ENCODE measurements around the gene ACTL7B.

ACTL7B gene

GRCh38 chr9:108867116-108867515, 11.3 kb upstream of the ACTL7B start:
- no peaks in the 10 kb centered on the region for H3K9me3 ChIP-seq (ENCODE audit: control insufficient read depth, insufficient read depth, low read depth, low read length)
- no peaks in the 10 kb centered on the region for H3K4me1 ChIP-seq (ENCODE audit: control insufficient read depth, insufficient read depth, low read length)
- H3K27me3 ChIP-seq (ENCODE audit: control insufficient read depth, insufficient read depth, low read length): no peaks in the 10 kb centered on the region
- H3K27ac ChIP-seq (ENCODE audit: low read depth, low read length): no peak overlapping the region
- peaks cover 32% of the 10 kb centered on the region for H3K36me3 ChIP-seq (ENCODE audit: control insufficient read depth, insufficient read depth, low read length)
- H3K9ac ChIP-seq (ENCODE audit: low read length): no peak overlapping the region
- no peak overlapping the region for H3K4me3 ChIP-seq (ENCODE audit: low read depth, low read length)

DNA sequence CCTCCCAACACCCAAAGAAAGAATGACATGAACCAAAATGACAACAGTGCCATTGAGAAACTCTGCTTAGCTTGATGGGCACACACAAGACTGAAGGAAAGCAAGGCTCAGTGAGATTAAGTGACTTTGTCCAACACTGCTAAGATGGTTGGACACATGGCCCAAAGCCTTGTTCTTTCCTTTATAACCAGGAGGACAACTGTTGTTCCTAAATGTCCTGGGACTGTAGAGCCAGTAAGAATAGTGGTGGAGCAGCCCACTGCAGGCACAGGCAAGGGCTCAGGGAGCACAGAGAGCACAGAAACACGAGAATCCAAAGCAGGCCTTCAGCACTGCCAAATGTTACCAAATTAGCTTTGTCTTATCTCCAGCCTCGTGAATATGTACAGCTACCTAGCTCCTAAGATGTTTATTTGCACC, 10.2 kb upstream of the ACTL7B start:
- Histone ChIP-seq H3K4me1 (ENCODE audit: control insufficient read depth, insufficient read depth, low read length) (no peaks in the 10 kb centered on the region), H3K36me3 (ENCODE audit: control insufficient read depth, insufficient read depth, low read length) (peaks cover 22% of the 10 kb centered on the region), H3K27ac (ENCODE audit: low read depth, low read length) (no peak overlapping the region), H3K9me3 (ENCODE audit: control insufficient read depth, insufficient read depth, low read depth, low read length) (no peaks in the 10 kb centered on the region), H3K9ac (ENCODE audit: low read length) (no peak overlapping the region), H3K4me3 (ENCODE audit: low read depth, low read length) (no peak overlapping the region), H3K27me3 (ENCODE audit: control insufficient read depth, insufficient read depth, low read length) (no peaks in the 10 kb centered on the region)

GRCh38 chr9:108865037-108865436, 9.3 kb upstream of the ACTL7B start:
- no peaks in the 10 kb centered on the region for H3K4me1 ChIP-seq (ENCODE audit: control insufficient read depth, insufficient read depth, low read length)
- H3K9ac ChIP-seq (ENCODE audit: low read length): no peak overlapping the region
- H3K27ac ChIP-seq (ENCODE audit: low read depth, low read length): no peak overlapping the region
- no peaks in the 10 kb centered on the region for H3K27me3 ChIP-seq (ENCODE audit: control insufficient read depth, insufficient read depth, low read length)
- no peak overlapping the region for H3K4me3 ChIP-seq (ENCODE audit: low read depth, low read length)
- no peaks in the 10 kb centered on the region for H3K9me3 ChIP-seq (ENCODE audit: control insufficient read depth, insufficient read depth, low read depth, low read length)
- peaks cover 15% of the 10 kb centered on the region for H3K36me3 ChIP-seq (ENCODE audit: control insufficient read depth, insufficient read depth, low read length)

- no peak overlapping the region for H3K27ac ChIP-seq (ENCODE audit: low read depth, low read length)
- H3K27me3 ChIP-seq (ENCODE audit: control insufficient read depth, insufficient read depth, low read length): no peaks in the 10 kb centered on the region
- no peaks in the 10 kb centered on the region for H3K4me1 ChIP-seq (ENCODE audit: control insufficient read depth, insufficient read depth, low read length)
- peaks cover 13% of the 10 kb centered on the region for H3K36me3 ChIP-seq (ENCODE audit: control insufficient read depth, insufficient read depth, low read length)
- H3K4me3 ChIP-seq (ENCODE audit: low read depth, low read length): no peak overlapping the region
- H3K9me3 ChIP-seq (ENCODE audit: control insufficient read depth, insufficient read depth, low read depth, low read length): no peaks in the 10 kb centered on the region
- no peak overlapping the region for H3K9ac ChIP-seq (ENCODE audit: low read length)
Measured at GRCh38 chr9:108864446-108864845, 8.7 kb upstream of the ACTL7B start.

DNA sequence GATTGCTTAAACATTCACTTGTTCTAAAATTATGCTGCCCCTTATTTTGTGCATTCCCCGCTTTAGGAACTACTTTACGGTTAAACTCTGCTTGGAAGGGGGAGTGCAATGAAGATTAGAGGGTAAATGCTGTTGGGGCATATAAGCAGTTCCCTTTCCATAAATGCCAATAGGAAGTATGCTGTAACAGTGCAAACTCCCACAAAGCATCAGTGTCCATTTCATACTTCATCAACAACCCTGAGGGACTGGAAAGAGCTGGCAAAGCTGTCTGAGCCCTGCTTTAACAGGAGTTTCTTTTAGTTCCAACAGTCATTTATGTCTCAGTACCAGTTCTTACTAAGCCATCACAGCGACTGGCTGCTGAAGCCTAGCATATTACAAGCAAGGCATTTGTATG, 8.1 kb upstream of the ACTL7B start:
- Histone ChIP-seq H3K9ac (ENCODE audit: low read length) (no peak overlapping the region), H3K36me3 (ENCODE audit: control insufficient read depth, insufficient read depth, low read length) (peaks cover 7% of the 10 kb centered on the region), H3K27me3 (ENCODE audit: control insufficient read depth, insufficient read depth, low read length) (no peaks in the 10 kb centered on the region), H3K9me3 (ENCODE audit: control insufficient read depth, insufficient read depth, low read depth, low read length) (no peaks in the 10 kb centered on the region), H3K4me3 (ENCODE audit: low read depth, low read length) (no peak overlapping the region), H3K27ac (ENCODE audit: low read depth, low read length) (no peak overlapping the region), H3K4me1 (ENCODE audit: control insufficient read depth, insufficient read depth, low read length) (no peaks in the 10 kb centered on the region)

DNA sequence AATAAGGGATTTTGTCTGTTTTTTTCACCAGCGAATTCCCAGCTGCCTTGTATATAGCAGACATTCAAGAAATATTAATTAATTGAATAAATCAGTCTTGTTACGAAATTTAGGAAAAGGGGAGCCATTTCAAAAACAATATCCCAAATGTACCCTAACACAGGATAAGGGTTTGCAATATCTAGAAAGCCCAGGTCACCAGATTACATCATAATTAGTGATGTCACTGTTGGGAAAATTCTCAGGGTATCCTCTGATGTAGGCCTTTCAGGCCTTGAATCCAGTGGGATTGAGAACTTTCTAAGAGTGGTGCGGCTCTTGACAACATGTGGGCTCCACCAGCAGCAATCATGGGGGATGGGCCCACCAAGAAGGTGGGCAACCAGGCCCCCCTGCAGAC, 6.2 kb upstream of the ACTL7B start, which contains the start of gene ACTL7A:
ACTL7A (plus strand) TSS at position 270 of the 400 bp plus-strand sequence; CDS start at position 327, 57 bp downstream.
- no peaks in the 10 kb centered on the region for H3K27me3 ChIP-seq (ENCODE audit: control insufficient read depth, insufficient read depth, low read length)
- H3K9ac ChIP-seq (ENCODE audit: low read length): no peak within 1 kb of the TSS
- H3K36me3 ChIP-seq (ENCODE audit: control insufficient read depth, insufficient read depth, low read length): no peaks in the 10 kb centered on the region
- H3K4me1 ChIP-seq (ENCODE audit: control insufficient read depth, insufficient read depth, low read length): no peaks in the 10 kb centered on the region
- no peaks in the 10 kb centered on the region for H3K9me3 ChIP-seq (ENCODE audit: control insufficient read depth, insufficient read depth, low read depth, low read length)
- no peak within 1 kb of the TSS for H3K27ac ChIP-seq (ENCODE audit: low read depth, low read length)
- H3K4me3 ChIP-seq (ENCODE audit: low read depth, low read length): no peak within 1 kb of the TSS

GRCh38 chr9:108861464-108861863, 5.7 kb upstream of the ACTL7B start:
- Histone ChIP-seq H3K9me3 (ENCODE audit: control insufficient read depth, insufficient read depth, low read depth, low read length) (no peaks in the 10 kb centered on the region), H3K36me3 (ENCODE audit: control insufficient read depth, insufficient read depth, low read length) (no peaks in the 10 kb centered on the region), H3K4me3 (ENCODE audit: low read depth, low read length) (no peak overlapping the region), H3K27me3 (ENCODE audit: control insufficient read depth, insufficient read depth, low read length) (no peaks in the 10 kb centered on the region), H3K27ac (ENCODE audit: low read depth, low read length) (no peak overlapping the region), H3K4me1 (ENCODE audit: control insufficient read depth, insufficient read depth, low read length) (no peaks in the 10 kb centered on the region), H3K9ac (ENCODE audit: low read length) (no peak overlapping the region)

- Histone ChIP-seq H3K4me3 (ENCODE audit: low read depth, low read length) (no peak overlapping the region), H3K27me3 (ENCODE audit: control insufficient read depth, insufficient read depth, low read length) (no peaks in the 10 kb centered on the region), H3K9me3 (ENCODE audit: control insufficient read depth, insufficient read depth, low read depth, low read length) (no peaks in the 10 kb centered on the region), H3K27ac (ENCODE audit: low read depth, low read length) (no peak overlapping the region), H3K36me3 (ENCODE audit: control insufficient read depth, insufficient read depth, low read length) (no peaks in the 10 kb centered on the region), H3K4me1 (ENCODE audit: control insufficient read depth, insufficient read depth, low read length) (no peaks in the 10 kb centered on the region), H3K9ac (ENCODE audit: low read length) (no peak overlapping the region)
Measured at GRCh38 chr9:108860764-108861163, 5.0 kb upstream of the ACTL7B start.

GRCh38 chr9:108860354-108860753, 4.6 kb upstream of the ACTL7B start:
- no peak overlapping the region for H3K4me3 ChIP-seq (ENCODE audit: low read depth, low read length)
- no peaks in the 10 kb centered on the region for H3K9me3 ChIP-seq (ENCODE audit: control insufficient read depth, insufficient read depth, low read depth, low read length)
- H3K9ac ChIP-seq (ENCODE audit: low read length): no peak overlapping the region
- no peaks in the 10 kb centered on the region for H3K27me3 ChIP-seq (ENCODE audit: control insufficient read depth, insufficient read depth, low read length)
- H3K27ac ChIP-seq (ENCODE audit: low read depth, low read length): no peak overlapping the region
- no peaks in the 10 kb centered on the region for H3K36me3 ChIP-seq (ENCODE audit: control insufficient read depth, insufficient read depth, low read length)
- H3K4me1 ChIP-seq (ENCODE audit: control insufficient read depth, insufficient read depth, low read length): no peaks in the 10 kb centered on the region

DNA sequence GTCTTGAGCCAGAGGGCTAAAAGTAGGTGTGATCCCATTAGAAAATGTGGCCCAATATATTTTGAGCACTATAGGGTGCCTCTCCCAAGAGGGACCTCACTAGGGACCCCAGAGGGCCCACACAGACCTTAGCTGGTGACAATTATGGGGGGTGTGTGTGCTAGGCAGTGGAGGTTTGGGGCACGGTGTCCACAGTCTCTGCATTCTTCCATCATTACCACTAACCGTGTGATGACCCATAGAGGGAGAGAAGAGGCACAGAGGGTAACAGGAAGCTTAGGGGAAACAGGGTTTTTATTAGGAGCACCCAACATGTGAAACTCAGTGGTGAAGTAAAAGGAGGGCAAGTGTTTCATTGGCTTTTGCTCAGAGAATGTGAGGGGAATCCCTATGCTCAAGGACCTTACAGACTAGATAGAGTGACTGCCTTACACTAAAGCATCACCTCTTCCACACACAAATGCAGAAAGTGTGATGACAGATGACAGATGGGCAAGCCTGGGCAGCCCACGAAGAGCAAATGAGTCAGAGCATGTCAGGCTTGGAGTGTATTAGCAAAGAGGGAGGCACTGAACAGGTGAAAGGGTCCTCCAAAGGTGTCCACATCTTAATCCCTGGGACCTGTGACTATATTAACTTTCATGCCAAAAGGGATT, 3.8 kb upstream of the ACTL7B start:
- no peaks in the 10 kb centered on the region for H3K9me3 ChIP-seq (ENCODE audit: control insufficient read depth, insufficient read depth, low read depth, low read length)
- H3K27ac ChIP-seq (ENCODE audit: low read depth, low read length): no peak overlapping the region
- no peaks in the 10 kb centered on the region for H3K36me3 ChIP-seq (ENCODE audit: control insufficient read depth, insufficient read depth, low read length)
- no peak overlapping the region for H3K4me3 ChIP-seq (ENCODE audit: low read depth, low read length)
- H3K4me1 ChIP-seq (ENCODE audit: control insufficient read depth, insufficient read depth, low read length): no peaks in the 10 kb centered on the region
- no peak overlapping the region for H3K9ac ChIP-seq (ENCODE audit: low read length)
- no peaks in the 10 kb centered on the region for H3K27me3 ChIP-seq (ENCODE audit: control insufficient read depth, insufficient read depth, low read length)

- Histone ChIP-seq H3K9me3 (ENCODE audit: control insufficient read depth, insufficient read depth, low read depth, low read length) (no peaks in the 10 kb centered on the region), H3K36me3 (ENCODE audit: control insufficient read depth, insufficient read depth, low read length) (no peaks in the 10 kb centered on the region)
Measured at GRCh38 chr9:108857572-108857971, 1.8 kb upstream of the ACTL7B start.

GRCh38 chr9:108855529-108855886, 278 bp downstream of the ACTL7B start:
- Histone ChIP-seq H3K27ac (ENCODE audit: low read depth, low read length) (no peak overlapping the region), H3K4me3 (ENCODE audit: low read depth, low read length) (no peak overlapping the region), H3K27me3 (ENCODE audit: control insufficient read depth, insufficient read depth, low read length) (no peaks in the 10 kb centered on the region), H3K36me3 (ENCODE audit: control insufficient read depth, insufficient read depth, low read length) (no peaks in the 10 kb centered on the region), H3K4me1 (ENCODE audit: control insufficient read depth, insufficient read depth, low read length) (no peaks in the 10 kb centered on the region), H3K9ac (ENCODE audit: low read length) (no peak overlapping the region), H3K9me3 (ENCODE audit: control insufficient read depth, insufficient read depth, low read depth, low read length) (no peaks in the 10 kb centered on the region)

More at GRCh38 chr9:108857572-108857971, 1.8 kb upstream of the ACTL7B start:
- no peak overlapping the region for H3K4me3 ChIP-seq (ENCODE audit: low read depth, low read length)
- no peaks in the 10 kb centered on the region for H3K4me1 ChIP-seq (ENCODE audit: control insufficient read depth, insufficient read depth, low read length)
- H3K9ac ChIP-seq (ENCODE audit: low read length): no peak overlapping the region
- H3K27ac ChIP-seq (ENCODE audit: low read depth, low read length): no peak overlapping the region
- no peaks in the 10 kb centered on the region for H3K27me3 ChIP-seq (ENCODE audit: control insufficient read depth, insufficient read depth, low read length)
